T follicular helper cell (primary cell): ENCODE data around the gene ERCC5.

Experiments used
- DNase-seq: peaks from one replicate; pipeline ENCODE4 v3.0.0-alpha.2; 2020; ENCODE audit warnings: low read depth

Gene ERCC5

DNA sequence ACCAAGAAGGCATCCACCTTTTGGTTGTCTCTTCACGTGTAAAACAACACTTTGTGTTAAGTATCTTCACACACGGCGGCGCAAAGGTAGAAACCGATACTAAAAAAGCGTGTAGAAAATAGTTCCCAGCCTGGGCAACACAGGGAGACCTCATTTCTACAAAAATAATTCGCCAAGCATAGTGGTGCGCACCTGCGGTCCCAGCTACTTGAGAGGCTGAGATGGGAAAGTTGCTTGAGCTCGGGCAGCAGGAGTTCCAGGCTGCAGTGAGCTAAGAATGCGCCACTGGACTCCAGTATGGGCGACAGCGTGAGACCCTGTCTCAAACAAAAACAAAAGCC, 573 bp upstream of the ERCC5 start:
- no peak for DNase-seq

DNA sequence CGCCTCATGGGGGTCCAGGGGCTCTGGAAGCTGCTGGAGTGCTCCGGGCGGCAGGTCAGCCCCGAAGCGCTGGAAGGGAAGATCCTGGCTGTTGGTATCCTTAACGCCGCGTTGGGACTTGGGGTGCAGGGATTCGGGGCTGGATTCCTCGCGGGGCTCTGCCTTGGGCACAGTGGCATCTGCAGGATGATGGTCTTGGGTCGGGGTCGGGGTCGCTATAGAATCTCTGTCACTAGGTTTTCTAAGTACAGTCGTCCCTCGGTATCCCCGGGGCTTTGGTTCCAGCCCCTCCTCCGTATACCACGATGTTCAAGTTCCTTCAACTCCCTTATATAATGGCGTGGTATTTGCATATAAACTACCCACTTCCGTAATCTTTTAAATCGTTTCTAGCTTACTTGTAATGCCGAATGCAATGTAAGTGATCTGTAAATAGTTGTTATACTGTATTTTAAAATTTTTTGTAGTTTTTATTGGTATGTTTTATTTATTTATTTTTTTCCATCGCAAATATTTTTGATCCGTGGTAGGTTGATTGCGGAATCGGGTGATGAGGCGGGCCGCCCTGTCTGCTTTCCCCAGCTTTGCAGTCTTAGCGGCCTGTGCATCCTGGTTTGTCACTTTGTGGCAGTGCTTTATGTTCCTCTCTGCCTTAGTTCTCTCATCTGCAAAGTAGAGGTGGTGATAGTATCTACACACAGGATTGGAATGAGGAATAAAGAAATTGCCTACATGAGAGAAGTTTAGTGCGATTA, 606 bp downstream of the ERCC5 start:
- peak; percentile 25 for DNase-seq

DNA sequence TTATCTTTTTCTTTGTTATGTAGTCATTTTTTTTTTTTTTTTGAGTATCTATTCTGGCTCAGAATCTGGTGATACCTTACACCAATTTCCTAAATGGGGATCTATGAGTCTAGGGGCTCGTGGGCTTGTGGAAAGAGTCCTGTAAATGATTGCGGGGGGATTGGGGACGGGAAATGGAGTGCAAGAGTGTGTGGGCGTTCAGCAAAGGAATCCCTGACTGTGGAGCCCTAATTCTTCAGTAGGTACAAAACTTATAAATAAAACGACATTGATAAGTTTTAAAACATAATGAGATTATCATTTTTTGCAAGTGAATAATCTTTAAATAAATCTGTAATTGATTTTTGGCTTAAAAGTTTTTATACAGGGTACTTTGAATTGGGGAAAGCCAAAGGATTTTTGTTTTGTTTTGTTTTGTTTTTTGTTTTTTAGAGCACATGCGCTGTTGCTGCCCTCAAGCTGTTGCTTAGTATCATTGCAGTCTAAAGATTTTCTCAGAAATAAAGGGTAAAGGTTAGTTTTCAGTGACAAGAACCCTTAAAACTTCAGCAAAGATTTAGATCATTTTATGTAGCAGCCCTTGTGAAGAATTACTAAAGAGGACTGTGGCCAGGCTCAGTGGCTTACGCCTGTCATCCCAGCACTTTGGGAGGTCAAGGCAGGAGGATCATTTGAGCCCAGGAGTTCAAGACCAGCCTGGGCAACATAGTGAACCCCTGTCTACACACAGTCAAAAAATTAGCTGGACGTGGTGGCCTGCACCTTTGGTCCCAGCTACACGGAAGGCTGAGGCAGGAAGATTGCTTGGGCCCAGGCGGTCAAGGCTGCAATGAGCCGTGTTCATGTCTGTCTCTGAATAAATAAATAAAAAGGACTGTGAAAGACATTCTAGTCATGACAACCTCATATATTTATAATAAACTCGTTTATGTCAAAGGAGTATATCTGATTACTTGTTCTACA, 1.7 kb downstream of the ERCC5 start:
- no peak for DNase-seq

DNA sequence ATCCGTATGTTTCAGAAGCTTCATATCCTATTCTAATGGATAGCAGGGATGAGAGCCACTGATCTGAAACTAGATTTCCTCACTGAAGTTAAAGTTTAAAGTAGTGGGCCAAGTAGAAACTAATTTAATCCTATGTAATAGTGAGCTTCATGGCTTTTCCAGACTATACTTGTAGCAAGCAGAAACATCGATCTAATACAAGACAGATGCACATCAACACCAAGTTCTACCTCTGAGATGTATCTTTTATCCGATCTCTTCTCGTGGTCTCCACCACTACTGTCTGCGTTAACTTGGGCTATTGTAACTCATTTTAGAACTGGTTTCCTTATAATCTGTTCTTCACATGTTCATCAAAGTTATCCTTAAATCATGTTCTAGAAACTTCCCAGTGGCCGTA, 3.1 kb downstream of the ERCC5 start:
- no peak for DNase-seq

DNA sequence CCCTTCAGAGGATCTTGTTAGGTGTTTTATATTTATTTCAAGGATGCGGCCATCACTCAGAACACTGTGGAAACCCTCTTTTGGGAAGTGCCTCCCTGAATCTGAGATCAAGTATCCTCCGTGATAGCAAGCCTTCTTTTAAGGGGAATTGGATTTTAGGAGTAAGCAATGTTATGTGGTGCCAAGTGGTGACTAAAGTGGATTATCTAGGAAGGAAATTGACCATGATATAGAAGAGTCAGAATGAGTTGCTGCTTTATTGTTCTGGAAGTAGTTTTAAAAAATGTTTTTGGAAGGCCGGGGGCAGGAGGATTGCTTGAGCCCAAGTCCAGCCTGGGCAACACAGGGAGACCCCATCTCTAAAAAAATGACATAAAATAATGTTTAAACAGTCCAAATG, 6.7 kb downstream of the ERCC5 start:
- DNase-seq, result no peak

DNA sequence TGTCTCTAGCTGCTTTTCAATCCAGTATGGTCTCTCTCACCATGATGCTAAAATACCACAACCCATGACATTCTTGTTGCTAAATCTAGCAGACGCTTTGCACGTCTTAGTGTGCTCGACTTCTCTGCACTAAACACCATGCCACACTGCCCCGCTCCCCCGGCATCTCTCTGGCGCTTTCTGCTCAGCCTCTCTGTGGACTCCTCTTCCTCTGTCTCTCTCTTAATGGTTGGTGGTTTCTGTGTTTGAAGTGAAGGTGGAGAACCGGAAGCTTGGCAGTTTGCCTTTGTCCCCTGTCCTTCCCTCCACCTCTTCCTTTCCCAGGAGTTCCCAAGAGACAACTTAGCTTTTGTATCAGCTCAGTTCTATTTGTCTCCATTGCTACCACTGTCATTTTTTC, 8.8 kb downstream of the ERCC5 start:
- no peak for DNase-seq

DNA sequence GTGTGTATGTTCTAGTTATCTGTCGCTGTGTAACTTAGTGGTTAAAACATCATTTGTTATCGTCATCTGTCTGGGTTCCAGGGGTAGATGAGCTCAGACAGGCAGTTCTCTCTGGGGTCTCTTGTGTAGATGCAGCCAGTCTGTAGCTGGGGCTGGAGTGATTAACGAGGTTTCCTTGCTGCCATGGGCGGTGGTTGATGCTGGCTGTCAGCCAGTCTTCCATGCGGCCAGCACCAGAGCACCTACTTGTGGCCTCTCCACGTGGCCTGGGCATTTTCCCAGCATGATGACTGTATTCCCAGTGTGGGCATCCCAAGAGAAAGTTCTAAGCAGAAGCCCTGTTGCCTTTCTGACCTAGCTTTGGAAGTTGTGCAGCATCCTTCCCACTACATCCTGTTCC, 10.7 kb downstream of the ERCC5 start:
- no peak for DNase-seq

DNA sequence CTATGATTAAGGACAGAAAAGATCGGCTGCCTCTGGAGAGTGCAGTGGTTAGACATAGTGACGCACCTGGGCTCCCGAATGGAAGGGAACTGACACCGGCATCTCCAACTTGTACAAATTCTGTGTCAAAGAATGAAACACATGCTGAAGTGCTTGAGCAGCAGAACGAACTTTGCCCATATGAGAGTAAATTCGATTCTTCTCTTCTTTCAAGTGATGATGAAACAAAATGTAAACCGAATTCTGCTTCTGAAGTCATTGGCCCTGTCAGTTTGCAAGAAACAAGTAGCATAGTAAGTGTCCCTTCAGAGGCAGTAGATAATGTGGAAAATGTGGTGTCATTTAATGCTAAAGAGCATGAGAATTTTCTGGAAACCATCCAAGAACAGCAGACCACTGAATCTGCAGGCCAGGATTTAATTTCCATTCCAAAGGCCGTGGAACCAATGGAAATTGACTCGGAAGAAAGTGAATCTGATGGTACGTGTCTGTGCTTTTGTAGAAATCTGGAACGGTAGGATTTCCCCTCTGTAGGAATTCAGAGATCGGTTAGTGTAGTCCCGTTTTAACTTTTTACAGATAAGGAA, 16.9 kb downstream of the ERCC5 start:
- no peak for DNase-seq

DNA sequence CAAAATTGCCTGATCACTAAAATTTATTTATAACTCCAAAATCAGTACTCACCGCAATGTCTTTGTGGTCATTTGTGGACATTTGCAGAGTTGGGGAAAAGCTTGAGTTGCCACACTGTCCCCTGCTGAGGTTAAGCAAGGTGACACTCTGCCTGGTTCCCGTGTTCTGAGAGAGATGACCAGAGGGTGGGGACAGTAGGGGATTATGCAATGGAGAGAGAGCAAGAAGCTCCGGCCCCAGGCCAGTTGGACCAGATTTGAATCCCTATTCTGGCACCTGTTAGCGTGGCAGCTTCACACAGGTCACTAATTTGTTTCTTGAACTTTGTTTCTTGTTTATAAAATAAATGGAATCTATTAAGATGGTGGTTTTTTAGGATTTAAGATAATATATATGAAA, 17.8 kb downstream of the ERCC5 start:
- no peak for DNase-seq

DNA sequence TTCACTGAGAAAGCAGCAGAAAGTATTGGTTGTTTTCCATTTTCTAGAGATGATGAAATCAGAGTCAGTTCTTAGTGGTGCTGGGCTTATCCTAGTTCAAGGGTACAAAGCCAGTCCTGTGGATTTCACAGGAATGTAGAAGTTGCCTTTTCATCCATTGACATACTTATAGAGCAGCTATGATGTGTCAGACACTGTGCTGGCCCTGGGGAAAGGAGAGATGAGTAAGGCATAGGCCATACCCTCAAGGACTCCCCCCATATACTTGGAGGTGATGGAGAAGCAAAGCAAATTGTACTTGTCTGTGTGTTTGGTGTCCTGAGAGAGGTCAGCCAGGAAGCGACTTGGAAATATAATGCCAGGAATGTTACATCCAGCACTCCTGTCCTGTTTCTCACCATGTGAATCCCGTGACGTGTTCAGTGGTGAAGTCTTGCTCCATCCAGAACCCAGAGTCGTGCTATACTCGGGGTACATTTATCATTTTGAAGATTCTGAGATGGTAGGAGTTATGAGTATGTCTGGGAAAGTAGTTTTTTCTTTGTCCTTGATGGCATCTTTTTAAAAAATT, 22.6 kb downstream of the ERCC5 start:
- DNase-seq, result no peak

DNA sequence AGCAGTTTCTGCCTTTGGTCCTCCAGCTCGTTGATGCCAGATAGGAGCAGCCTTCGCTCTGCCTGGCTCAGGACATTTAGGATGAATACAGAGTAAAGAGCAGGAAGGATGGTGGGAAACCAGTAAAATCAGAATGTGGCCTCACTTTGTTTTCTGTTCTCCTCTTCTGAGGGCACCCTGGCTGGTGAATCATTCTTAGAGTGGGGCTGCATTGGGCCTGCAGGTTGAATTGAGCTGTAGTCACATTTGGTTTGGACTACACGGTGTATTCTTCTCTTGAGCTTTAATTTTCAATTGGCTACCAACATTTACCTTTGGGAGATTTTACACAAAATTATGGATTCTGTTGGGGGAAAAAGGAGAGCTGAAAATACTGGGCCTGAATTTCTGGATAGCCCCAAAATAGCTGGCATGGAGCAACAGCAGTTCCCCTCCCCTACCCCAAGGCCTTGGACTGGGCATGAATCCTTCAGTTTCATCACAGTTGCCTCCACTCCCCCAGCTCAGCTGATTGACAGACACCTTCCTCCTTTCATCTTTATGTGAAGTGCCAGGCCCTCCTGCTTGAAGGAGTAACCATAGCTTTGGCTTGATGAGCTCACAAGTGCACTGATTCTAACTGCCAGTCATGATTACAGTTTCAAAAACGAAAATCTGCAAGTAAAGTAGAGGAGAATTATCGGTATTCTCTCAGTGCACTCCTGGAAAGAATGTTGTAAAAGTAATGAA, 24.3 kb downstream of the ERCC5 start:
- no peak for DNase-seq

DNA sequence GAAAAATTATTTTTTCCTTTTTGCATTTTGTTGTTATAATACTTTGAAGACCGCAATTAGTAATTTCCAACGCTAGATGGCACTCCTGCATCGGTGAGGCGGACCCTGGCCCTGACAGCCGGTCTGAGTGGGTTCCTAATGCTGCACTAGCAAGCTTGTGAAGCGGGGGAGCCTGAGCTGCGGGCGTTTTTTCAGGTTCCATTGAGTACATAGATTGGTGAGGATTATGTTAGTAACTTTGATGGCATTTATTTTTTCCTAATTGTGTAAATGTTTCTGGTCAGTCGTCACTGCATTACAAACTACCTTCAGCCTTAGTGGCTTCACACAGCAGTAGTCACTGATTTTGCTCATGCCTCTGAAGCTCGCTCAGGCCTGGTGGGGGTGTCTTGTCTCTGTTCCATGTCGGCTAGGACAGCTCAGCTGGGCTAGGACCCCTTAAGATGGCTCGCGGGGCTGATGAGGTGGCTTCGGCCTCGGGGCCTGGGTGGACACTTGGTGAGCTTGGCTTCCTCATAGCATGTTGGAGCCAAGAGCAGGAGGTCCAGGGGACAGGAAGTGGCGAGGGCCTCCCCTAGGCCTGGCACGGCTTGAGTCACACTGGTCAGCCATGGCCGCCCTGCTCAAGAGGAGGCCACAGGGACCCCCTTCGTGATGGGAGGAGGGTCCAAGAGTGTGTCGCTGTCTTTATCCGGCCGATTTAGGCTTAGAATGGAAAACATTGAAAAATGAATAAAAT, 25.0 kb downstream of the ERCC5 start:
- peak; percentile 29 for DNase-seq

DNA sequence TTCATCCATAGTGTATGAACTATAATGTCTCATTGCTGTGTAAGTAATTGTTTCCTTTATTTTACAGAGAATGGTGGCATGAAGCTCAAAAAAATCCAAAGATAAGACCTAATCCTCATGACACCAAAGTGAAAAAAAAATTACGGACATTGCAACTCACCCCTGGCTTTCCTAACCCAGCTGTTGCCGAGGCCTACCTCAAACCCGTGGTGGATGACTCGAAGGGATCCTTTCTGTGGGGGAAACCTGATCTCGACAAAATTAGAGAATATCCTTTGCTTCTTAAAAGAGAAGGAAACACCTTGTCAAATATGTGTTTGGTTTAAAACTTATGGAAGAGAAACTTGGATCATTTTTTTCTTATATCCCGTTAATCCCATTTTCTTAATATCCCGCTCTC, 26.3 kb downstream of the ERCC5 start:
- no peak for DNase-seq

DNA sequence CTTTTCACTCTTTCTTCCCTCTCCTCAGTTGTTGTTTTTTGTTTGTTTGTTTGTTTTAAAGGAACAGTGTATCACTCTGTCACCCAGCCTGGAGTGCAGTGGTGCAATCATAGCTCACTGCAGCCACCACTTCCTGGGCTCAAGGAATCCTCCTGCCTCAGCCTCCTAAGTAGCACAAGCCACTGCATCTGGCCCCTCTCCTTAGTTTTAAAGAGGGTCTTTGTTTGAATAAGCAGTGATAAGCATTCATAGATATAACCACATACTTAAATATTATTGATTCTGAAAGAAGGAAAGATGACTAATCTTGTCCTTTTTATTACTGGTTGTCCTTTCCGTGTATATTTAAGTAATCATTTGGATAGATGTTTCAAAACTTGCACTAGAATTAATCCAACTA, 26.7 kb downstream of the ERCC5 start:
- DNase-seq, result no peak

DNA sequence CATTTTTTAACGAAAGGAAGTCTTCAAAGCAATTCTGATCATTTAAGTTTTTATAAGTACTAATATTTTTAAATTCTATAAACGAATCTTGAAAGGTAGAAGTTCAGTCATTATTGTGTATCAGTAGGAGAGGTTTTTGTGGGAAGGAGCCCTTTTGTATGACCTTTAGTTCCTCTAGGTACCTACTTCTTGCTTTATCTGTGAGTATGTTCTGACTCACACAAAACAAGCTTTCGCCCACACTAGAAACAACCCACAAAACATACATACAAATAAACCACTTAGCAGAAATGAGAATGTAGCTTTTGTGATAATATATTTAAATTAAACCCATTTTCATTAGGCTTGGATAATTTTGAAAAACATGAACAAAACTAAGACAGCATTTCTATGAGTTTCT, 27.8 kb downstream of the ERCC5 start:
- no peak for DNase-seq

DNA sequence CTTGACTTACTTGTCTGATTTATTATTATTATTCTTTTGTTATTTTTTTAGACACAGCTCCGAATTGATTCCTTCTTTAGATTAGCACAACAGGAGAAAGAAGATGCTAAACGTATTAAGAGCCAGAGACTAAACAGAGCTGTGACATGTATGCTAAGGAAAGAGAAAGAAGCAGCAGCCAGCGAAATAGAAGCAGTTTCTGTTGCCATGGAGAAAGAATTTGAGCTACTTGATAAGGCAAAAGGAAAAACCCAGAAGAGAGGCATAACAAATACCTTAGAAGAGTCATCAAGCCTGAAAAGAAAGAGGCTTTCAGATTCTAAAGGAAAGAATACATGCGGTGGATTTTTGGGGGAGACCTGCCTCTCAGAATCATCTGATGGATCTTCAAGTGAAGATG, 29.4 kb downstream of the ERCC5 start:
- DNase-seq, result no peak

DNA sequence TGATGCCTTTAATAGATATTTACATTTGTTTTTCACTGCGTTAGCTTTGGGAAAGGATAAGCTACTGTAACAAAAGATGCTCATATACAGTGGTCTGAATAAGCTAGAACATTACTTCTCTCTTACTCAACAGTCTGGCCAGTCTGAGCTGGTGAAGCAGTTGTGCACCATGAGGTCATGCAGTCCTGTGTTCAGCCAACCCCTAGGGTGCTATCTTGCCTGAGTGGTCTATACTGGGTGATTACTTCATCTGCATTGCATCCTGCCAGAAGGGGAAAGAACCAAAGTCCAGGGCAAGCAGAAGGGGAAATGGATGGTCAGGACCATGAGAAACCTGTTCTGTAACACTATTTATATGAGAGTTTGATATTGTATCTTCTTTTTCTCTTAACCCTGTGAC, 31.5 kb downstream of the ERCC5 start:
- no peak for DNase-seq

DNA sequence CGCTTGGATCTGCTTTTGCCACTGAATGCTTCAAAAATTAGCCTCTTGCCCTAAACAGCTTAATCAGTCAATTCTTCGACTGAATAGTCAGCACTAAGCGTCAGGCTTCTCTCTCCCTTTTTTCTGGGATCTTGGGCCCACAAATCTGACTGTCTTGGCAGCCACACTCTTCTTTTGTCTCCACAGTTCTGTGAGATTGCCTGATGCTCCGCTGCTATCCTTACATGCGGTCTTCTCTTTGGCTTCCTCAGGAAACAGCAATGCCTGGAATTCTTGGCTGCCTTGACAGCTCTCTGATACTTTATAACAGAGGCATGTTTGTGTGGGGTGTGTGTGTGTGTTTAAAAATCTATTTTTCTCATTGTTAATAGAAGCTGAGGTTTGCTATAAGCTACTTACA, 32.6 kb downstream of the ERCC5 start:
- DNase-seq, result no peak

DNA sequence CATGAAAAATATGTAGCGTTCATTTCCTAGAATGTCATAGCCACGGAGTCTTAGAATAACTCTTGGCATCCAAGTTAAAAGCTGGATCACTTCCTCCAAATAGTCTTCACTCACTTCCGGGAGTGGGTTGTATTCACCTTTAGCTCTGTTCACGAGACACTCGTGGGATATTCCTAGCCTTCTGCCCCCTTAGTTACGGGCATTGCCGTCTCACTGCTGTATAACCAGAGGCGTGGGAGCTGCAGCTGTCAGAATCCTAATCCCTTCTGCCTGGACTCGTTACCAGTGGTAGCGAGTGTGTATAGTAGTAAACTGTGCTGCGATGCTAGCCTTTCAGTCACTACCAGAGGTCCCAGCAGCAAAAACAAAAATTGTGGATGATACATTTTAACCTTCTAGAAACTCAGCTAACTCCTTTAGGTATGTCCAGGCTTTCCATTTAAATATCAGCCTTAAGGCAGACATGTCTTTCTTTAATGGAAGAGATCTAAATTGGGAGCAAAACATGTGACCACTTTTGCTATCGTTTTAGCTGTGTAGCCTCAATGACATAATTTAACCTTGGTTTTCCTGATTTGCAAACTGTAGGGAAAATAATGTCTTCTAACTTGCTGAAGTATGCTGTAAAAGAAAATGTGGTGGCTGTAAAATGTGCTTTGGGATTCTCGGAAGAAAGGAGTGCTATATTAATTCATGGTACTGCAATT, 34.1 kb downstream of the ERCC5 start:
- no peak for DNase-seq

DNA sequence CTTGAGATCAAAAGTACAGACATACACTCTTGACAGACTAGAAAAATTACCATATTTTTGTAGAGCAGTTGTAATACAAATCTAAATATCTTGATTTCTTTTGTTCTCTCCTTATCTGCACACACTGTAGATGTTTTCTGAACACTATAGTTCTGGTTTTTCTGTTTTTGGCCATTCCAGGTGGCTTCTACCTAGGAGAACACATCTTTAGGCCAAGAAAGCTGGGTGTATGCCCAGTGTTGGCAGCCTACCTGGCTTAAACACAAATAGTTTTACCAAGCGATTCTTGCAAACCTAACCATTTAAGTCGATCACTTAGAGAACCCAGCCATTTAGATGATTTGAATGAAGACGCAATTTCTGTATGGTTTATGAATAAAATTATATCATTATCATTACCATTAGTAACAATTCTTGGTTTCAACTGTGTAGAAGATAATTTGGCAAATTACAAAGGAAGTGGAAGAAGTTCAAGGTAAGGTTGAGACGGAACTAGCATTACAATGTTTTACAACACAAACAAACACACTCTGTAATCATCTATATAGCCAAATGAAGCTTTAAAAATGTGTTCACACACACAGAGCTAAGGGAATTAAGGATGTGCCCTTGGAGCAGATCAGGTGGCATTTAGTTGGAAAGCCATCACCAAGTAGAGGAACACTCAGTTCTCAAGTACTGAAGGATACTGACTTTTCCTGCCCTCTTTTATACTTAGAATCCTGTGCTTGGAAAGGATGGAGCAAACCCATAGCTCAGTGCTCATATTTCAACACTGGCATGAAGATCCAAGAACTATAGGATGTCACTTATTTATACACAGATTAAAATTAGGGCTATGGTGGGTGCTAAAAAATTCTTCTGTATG, 36.2 kb downstream of the ERCC5 start:
- no peak for DNase-seq
